ENCODE data around the gene SOX11. TPM values are rescaled to one million over a fixed set of nuclear protein-coding genes. Genes with fewer than 3 reads are reported as not detected.

The SOX11 gene
- total and polyA plus RNA-seq, 2 of the 8 experiments (the other 6 are each of a cell fraction or from before 2014, with no cell fraction given) = 9.0 to 55.6 TPM

DNA sequence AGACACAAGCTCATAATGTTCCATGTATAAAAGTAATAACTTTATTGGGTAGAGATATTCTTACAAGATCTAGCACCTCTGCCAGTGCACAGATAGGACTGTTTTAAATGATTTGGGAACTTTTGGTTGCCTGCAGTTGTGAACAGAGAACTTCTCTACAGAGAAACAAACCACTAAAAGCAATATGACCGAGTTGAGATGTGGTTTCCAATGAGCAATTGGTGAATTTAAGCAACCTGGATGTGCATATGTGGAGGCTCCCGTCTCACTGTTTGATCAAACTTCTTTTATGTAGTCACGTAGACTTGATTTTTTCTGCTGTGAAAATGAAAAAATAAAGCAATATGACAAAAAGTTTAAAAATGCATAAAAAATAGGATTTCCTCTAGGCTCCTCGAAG is 7.8 kb downstream of the SOX11 start:
- no peak overlapping the region for H2BK20ac ChIP-seq (ENCODE audit: low read length)
- no peak overlapping the region for H3K56ac ChIP-seq (replicated peaks; ENCODE audit: insufficient read length, low read depth, low read length)
- H2BK120ac ChIP-seq (replicated peaks; ENCODE audit: low read depth, low read length) = no peak overlapping the region
- no peak overlapping the region for H2BK5ac ChIP-seq (ENCODE audit: low read depth, low read length)
- no peak overlapping the region for H4K5ac ChIP-seq (ENCODE audit: insufficient read length, low read depth, low read length)
- peaks cover 2 to 12% (median 9%) of the 10 kb centered on the region in 4 experiments for H3K4me1 ChIP-seq (replicated peaks in 1 of 4; ENCODE audit: control insufficient read depth in 3 of 4, insufficient read depth in 4 of 4, low read length in 3 of 4)
- H3K36me3 ChIP-seq (ENCODE audit: control insufficient read depth in 2 of 4, insufficient read depth in 4 of 4, low read length in 3 of 4) = peaks cover 0 to 17% (median 2%) of the 10 kb centered on the region in 4 experiments; a peak in 3 of 8 replicates
- 78% methylated on average over 4 of the region's 4 CpGs; no CpG with 5 or more reads in 1 of the 2 experiments for WGBS, 2 experiments (ENCODE audit: extremely low coverage in 1 of 2, insufficient coverage in 1 of 2, insufficient read length in 1 of 2, insufficient replicate concordance in 2 of 2, low coverage in 1 of 2, low lambda C conversion rate in 2 of 2, missing lambda C conversion rate in 1 of 2)
- H3K27ac ChIP-seq (ENCODE audit: low read depth, low read length) = no peak overlapping the region
- H3K9ac ChIP-seq (replicated peaks in 1 of 4; ENCODE audit: extremely low read depth in 1 of 4, low read depth in 3 of 4, low read length in 3 of 4) = no peak overlapping the region
- H4K91ac ChIP-seq (replicated peaks; ENCODE audit: insufficient read length, low read length) = no peak overlapping the region
- H3K14ac ChIP-seq (ENCODE audit: insufficient read length) = no peak overlapping the region
- ChIA-PET CTCF (ENCODE audit: partially characterized antibody) (interaction anchor here (0.9 to 1.0 kb wide), 2 partner anchors 9 to 24 kb away, joined by 3 read pairs; no protein-coding TSS in a partner anchor), POLR2A (ENCODE audit: partially characterized antibody) (interaction anchor here (0.6 kb wide), 1 partner anchor 9 kb away, joined by 3 read pairs; no protein-coding TSS in a partner anchor)
- no peak overlapping the region for H3K4me2 ChIP-seq (ENCODE audit: insufficient read depth in 1 of 2, low read depth in 2 of 2, low read length in 2 of 2)
- H3K18ac ChIP-seq (ENCODE audit: extremely low read depth, low read length) = no peak overlapping the region
- peaks cover 6 to 8% of the 10 kb centered on the region in 2 experiments for H4K20me1 ChIP-seq (replicated peaks in 1 of 2; ENCODE audit: control insufficient read depth in 1 of 2, insufficient read depth in 2 of 2, low read length in 2 of 2)
- no peak overlapping the region for H2AK5ac ChIP-seq (ENCODE audit: low read depth, low read length)
- no peak overlapping the region for H3K4ac ChIP-seq (replicated peaks; ENCODE audit: insufficient read length, low read depth, low read length)
- no peak overlapping the region for H2AFZ ChIP-seq (ENCODE audit: low read length)
- H3K23me2 ChIP-seq (ENCODE audit: low read depth, low read length) = peaks cover 13% of the 10 kb centered on the region
- peaks cover 0 to 55% of the 10 kb centered on the region in 2 experiments; a peak in 3 of 4 replicates for H3K79me2 ChIP-seq (ENCODE audit: control insufficient read depth in 1 of 2, insufficient read depth in 2 of 2, low read length in 2 of 2)
- no peak overlapping the region for H2BK12ac ChIP-seq (ENCODE audit: low read depth, low read length)
- no peak overlapping the region for H2BK15ac ChIP-seq (ENCODE audit: low read length)
- H4K8ac ChIP-seq (ENCODE audit: extremely low read depth, insufficient read depth, low read length) = no peak overlapping the region
- H3K23ac ChIP-seq (ENCODE audit: insufficient read length) = no peak overlapping the region
- H3K27me3 ChIP-seq (replicated peaks in 1 of 4; ENCODE audit: control insufficient read depth in 3 of 4, extremely low read depth in 1 of 4, insufficient read depth in 3 of 4, low read length in 3 of 4) = no peaks in the 10 kb centered on the region
- DNase-seq (ENCODE audit: low read depth in 1 of 2, low spot score in 2 of 2) (no peak), FAIRE-seq (no peak)
- H3K9me3 ChIP-seq (ENCODE audit: insufficient read depth in 2 of 2, low read depth in 1 of 2, low read length in 1 of 2) = no peaks in the 10 kb centered on the region
- H3K79me1 ChIP-seq (ENCODE audit: low read depth, low read length) = no peaks in the 10 kb centered on the region
- peak overlapping the region in 1 of 4 experiments; percentile 19; a peak in 1 of 8 replicates for H3K4me3 ChIP-seq (ENCODE audit: extremely low read depth in 1 of 4, insufficient read depth in 2 of 4, low read depth in 3 of 4, low read length in 4 of 4)
- TF ChIP-seq SUZ12 (IDR thresholded peaks at IDR 0.05; ENCODE audit: low read length) (no peak), NANOG (IDR thresholded peaks at IDR 0.05; ENCODE audit: insufficient read depth, low read depth, low read length, poor library complexity, severe bottlenecking) (no peak), BCL11A (IDR thresholded peaks at IDR 0.05; ENCODE audit: low read depth in 2 of 2, low read length in 2 of 2) (no peak), TAF7 (optimal IDR thresholded peaks at IDR 0.05; ENCODE audit: borderline replicate concordance, low read depth, low read length) (no peak), FOSL1 (IDR thresholded peaks at IDR 0.05; ENCODE audit: insufficient read depth, low read depth, low read length) (no peak), KDM4A (IDR thresholded peaks at IDR 0.05; ENCODE audit: low read depth, low read length, severe bottlenecking) (no peak), SP1 (IDR thresholded peaks at IDR 0.05; ENCODE audit: low read depth, low read length) (no peak), HDAC6 (IDR thresholded peaks at IDR 0.05; ENCODE audit: low read depth, low read length) (no peak)
- TF ChIP-seq, protein P1, sequence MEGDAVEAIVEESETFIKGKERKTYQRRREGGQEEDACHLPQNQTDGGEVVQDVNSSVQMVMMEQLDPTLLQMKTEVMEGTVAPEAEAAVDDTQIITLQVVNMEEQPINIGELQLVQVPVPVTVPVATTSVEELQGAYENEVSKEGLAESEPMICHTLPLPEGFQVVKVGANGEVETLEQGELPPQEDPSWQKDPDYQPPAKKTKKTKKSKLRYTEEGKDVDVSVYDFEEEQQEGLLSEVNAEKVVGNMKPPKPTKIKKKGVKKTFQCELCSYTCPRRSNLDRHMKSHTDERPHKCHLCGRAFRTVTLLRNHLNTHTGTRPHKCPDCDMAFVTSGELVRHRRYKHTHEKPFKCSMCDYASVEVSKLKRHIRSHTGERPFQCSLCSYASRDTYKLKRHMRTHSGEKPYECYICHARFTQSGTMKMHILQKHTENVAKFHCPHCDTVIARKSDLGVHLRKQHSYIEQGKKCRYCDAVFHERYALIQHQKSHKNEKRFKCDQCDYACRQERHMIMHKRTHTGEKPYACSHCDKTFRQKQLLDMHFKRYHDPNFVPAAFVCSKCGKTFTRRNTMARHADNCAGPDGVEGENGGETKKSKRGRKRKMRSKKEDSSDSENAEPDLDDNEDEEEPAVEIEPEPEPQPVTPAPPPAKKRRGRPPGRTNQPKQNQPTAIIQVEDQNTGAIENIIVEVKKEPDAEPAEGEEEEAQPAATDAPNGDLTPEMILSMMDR (IDR thresholded peaks at IDR 0.05; ENCODE audit: control extremely low read depth in 1 of 3, insufficient read depth in 1 of 3, low read depth in 1 of 3, low read length in 3 of 3) = no peak
- TF ChIP-seq, protein P2, sequence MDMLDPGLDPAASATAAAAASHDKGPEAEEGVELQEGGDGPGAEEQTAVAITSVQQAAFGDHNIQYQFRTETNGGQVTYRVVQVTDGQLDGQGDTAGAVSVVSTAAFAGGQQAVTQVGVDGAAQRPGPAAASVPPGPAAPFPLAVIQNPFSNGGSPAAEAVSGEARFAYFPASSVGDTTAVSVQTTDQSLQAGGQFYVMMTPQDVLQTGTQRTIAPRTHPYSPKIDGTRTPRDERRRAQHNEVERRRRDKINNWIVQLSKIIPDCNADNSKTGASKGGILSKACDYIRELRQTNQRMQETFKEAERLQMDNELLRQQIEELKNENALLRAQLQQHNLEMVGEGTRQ (IDR thresholded peaks at IDR 0.05; ENCODE audit: low read length) = no peak
